Measurements from ENCODE around the gene DCAF7.

- TF ChIP-seq EP300 (IDR thresholded peaks at IDR 0.05), result no peak
- no peak for TF ChIP-seq CTCF (IDR thresholded peaks at IDR 0.05)
- TF ChIP-seq POLR2A (IDR thresholded peaks at IDR 0.05), result no peak
These were observed 31.0 kb upstream of the DCAF7 start for GRCh38 chr17:63519116-63519881.
